ENCODE data around the gene SPEG.

Gene SPEG

GRCh38 chr2:219461669-219462068 is 27.0 kb downstream of the SPEG start:
- no peak for DNase-seq (ENCODE audit: low read depth)

GRCh38 chr2:219462349-219462748 is 27.7 kb downstream of the SPEG start:
- DNase-seq (ENCODE audit: low read depth) = no peak

GRCh38 chr2:219464286-219465032 is 29.8 kb downstream of the SPEG start:
- DNase-seq (ENCODE audit: low read depth) = no peak

- DNase-seq (ENCODE audit: low read depth) = no peak
Measured at GRCh38 chr2:219465659-219466561, 31.3 kb downstream of the SPEG start.

GRCh38 chr2:219466816-219467735 is 32.4 kb downstream of the SPEG start:
- DNase-seq (ENCODE audit: low read depth) = no peak

- DNase-seq (ENCODE audit: low read depth) = no peak
Measured at GRCh38 chr2:219467736-219468075, 33.1 kb downstream of the SPEG start.

- DNase-seq (ENCODE audit: low read depth) = no peak
Measured at GRCh38 chr2:219468410-219469185, 34.0 kb downstream of the SPEG start.

- peak; percentile 44 for DNase-seq (ENCODE audit: low read depth)
Measured at GRCh38 chr2:219469186-219469724, 34.6 kb downstream of the SPEG start.

- no peak for DNase-seq (ENCODE audit: low read depth)
Measured at GRCh38 chr2:219470429-219470828, 35.8 kb downstream of the SPEG start.

- no peak for DNase-seq (ENCODE audit: low read depth)
Measured at GRCh38 chr2:219471476-219472371, 37.1 kb downstream of the SPEG start.

- DNase-seq (ENCODE audit: low read depth) = no peak
Measured at GRCh38 chr2:219472629-219473187, 38.1 kb downstream of the SPEG start.

- DNase-seq (ENCODE audit: low read depth) = no peak
Measured at GRCh38 chr2:219473511-219473910, 38.9 kb downstream of the SPEG start.

- no peak for DNase-seq (ENCODE audit: low read depth)
Measured at GRCh38 chr2:219474285-219475060, 39.8 kb downstream of the SPEG start.

- no peak for DNase-seq (ENCODE audit: low read depth)
Measured at GRCh38 chr2:219475278-219475677, 40.6 kb downstream of the SPEG start.

GRCh38 chr2:219475697-219476651 is 41.3 kb downstream of the SPEG start:
- DNase-seq (ENCODE audit: low read depth) = no peak

- no peak for DNase-seq (ENCODE audit: low read depth)
Measured at GRCh38 chr2:219476652-219477151, 42.1 kb downstream of the SPEG start.

- DNase-seq (ENCODE audit: low read depth) = no peak
Measured at GRCh38 chr2:219477179-219477578, 42.5 kb downstream of the SPEG start.

GRCh38 chr2:219477815-219478214 is 43.2 kb downstream of the SPEG start:
- no peak for DNase-seq (ENCODE audit: low read depth)

All from stromal cell of bone marrow (primary cell).